Endodermal cell (in vitro differentiated cells): ENCODE measurements around the gene NOVA2. TPM values are rescaled to one million over a fixed set of nuclear protein-coding genes. Genes with fewer than 3 reads are reported as not detected.
A peak's percentile ranks its signal among the peaks of the same experiment; 100 is the strongest.

ENCODE experiments used
- DNase-seq: peaks from one replicate; pipeline ENCODE4 v3.0.0-alpha.2; 2017
- H3K27ac ChIP-seq: 2 replicates; pipeline ENCODE4 v1.5.1; 2013; ENCODE audit warnings: mild to moderate bottlenecking, low read depth, low read length, moderate library complexity
- H3K27me3 ChIP-seq: 2 replicates; pipeline ENCODE4 v1.6.1; 2013; ENCODE audit warnings: mild to moderate bottlenecking, low read length, moderate library complexity; ENCODE audit not compliant: insufficient read depth, control insufficient read depth, poor library complexity, severe bottlenecking
- H3K36me3 ChIP-seq: 2 replicates; pipeline ENCODE4 v1.7.0; 2013; ENCODE audit warnings: mild to moderate bottlenecking, low read length, moderate library complexity; ENCODE audit not compliant: control insufficient read depth, insufficient read depth
- H3K4me1 ChIP-seq: one replicate; pipeline ENCODE4 v1.7.0; 2013; ENCODE audit warnings: low read length; ENCODE audit not compliant: control insufficient read depth, insufficient read depth
- H3K4me3 ChIP-seq: 2 replicates; pipeline ENCODE4 v1.5.1; 2013; ENCODE audit warnings: mild to moderate bottlenecking, low read length, moderate library complexity
- H3K9ac ChIP-seq: 2 replicates; pipeline ENCODE4 v1.6.1; 2013; ENCODE audit warnings: mild to moderate bottlenecking, low read length, moderate library complexity; ENCODE audit not compliant: poor library complexity, severe bottlenecking; ENCODE audit errors: extremely low read depth
- H3K9me3 ChIP-seq: 2 replicates; pipeline ENCODE4 v1.6.1; 2013; ENCODE audit warnings: mild to moderate bottlenecking, low read length, moderate library complexity; ENCODE audit not compliant: control insufficient read depth
- H3K27ac Mint-ChIP-seq: 2 replicates; pipeline ENCODE4 v1.8.0; 2020; ENCODE audit warnings: mixed read lengths
- H3K27me3 Mint-ChIP-seq: 2 replicates; pipeline ENCODE4 v1.8.0; 2021; ENCODE audit warnings: mild to moderate bottlenecking, mixed read lengths; ENCODE audit not compliant: insufficient read depth
- H3K36me3 Mint-ChIP-seq: 2 replicates; pipeline ENCODE4 v1.8.0; 2020; ENCODE audit warnings: low read depth, mixed read lengths
- H3K4me1 Mint-ChIP-seq: 2 replicates; pipeline ENCODE4 v1.8.0; 2020; ENCODE audit warnings: mixed read lengths
- H3K4me3 Mint-ChIP-seq: 2 replicates; pipeline ENCODE4 v1.8.0; 2020; ENCODE audit warnings: mild to moderate bottlenecking, moderate library complexity, mixed read lengths
- H3K9me3 Mint-ChIP-seq: 2 replicates; pipeline ENCODE4 v1.8.0; 2020; ENCODE audit warnings: mild to moderate bottlenecking, mixed read lengths
- CTCF ChIP-seq: fragments of 200-600 bp; sonication (generic); conservative IDR thresholded peaks from 2 replicates; pipeline ENCODE4 v1.5.0; 2021; ENCODE audit warnings: antibody characterized with exemption, mild to moderate bottlenecking
- WGBS, 2 experiments: methylation state at CpG; one replicate each; pipeline versions ENCODE4 v1.1.5 to v1.1.7; 2013; ENCODE audit warnings: missing lambda C conversion rate in 2 of 2, mixed read lengths in 1 of 2; ENCODE audit not compliant: insufficient coverage in 1 of 2, insufficient read length in 1 of 2; 5-methylcytosine and 5-hydroxymethylcytosine counted together
- total RNA-seq, 2 donors: library from RNA; stranded (reverse); fragmentation: NEBNext Ultra II Directional in 1 of 2; extraction: Animal tissue kit (Norgen Biotek cat#: 25700) in 1 of 2; gene quantifications; 2 replicates in 1 of 2; 3 replicates in 1 of 2; pipeline ENCODE4 v1.2.1, GENCODE V29; 2021

The NOVA2 gene
- total RNA-seq, 2 donors from 2014 or later, result 0.64 to 0.91 TPM

GRCh38 chr19:46015687-46016425, 42.2 kb upstream of the NOVA2 start:
- peaks cover 4% of the 10 kb centered on the region for H3K36me3 Mint-ChIP-seq
- H3K27me3 Mint-ChIP-seq, result peaks cover 38% of the 10 kb centered on the region
- no peaks in the 10 kb centered on the region for H3K4me1 ChIP-seq
- peaks cover under 1% of the 10 kb centered on the region for H3K36me3 ChIP-seq
- H3K27ac ChIP-seq, result no peak overlapping the region
- H3K4me3 ChIP-seq, result peak overlapping the region; percentile 70
- H3K4me3 Mint-ChIP-seq, result peak overlapping the region; percentile 48
- no peaks in the 10 kb centered on the region for H3K9me3 Mint-ChIP-seq
- peaks cover 11% of the 10 kb centered on the region for H3K4me1 Mint-ChIP-seq
- H3K9me3 ChIP-seq, result no peaks in the 10 kb centered on the region
- peaks cover 38% of the 10 kb centered on the region for H3K27me3 ChIP-seq
- peak; percentile 70 for DNase-seq
- no peak overlapping the region for H3K27ac Mint-ChIP-seq
- TF ChIP-seq CTCF, result no peak
- no peak overlapping the region for H3K9ac ChIP-seq
- 8 to 16% methylated on average over 32 to 63 of the region's 63 CpGs for WGBS, 2 experiments

- H3K9me3 ChIP-seq, result no peaks in the 10 kb centered on the region
- Mint-ChIP-seq H3K36me3 (peaks cover 11% of the 10 kb centered on the region), H3K4me1 (peaks cover 11% of the 10 kb centered on the region), H3K27ac (no peak overlapping the region), H3K27me3 (peaks cover 38% of the 10 kb centered on the region), H3K4me3 (peak overlapping the region; percentile 48), H3K9me3 (no peaks in the 10 kb centered on the region)
- H3K9ac ChIP-seq, result no peak overlapping the region
- 0 to 4% methylated on average over 6 to 73 of the region's 74 CpGs for WGBS, 2 experiments
- H3K4me1 ChIP-seq, result no peaks in the 10 kb centered on the region
- H3K4me3 ChIP-seq, result peak overlapping the region; percentile 54
- no peak for TF ChIP-seq CTCF
- H3K27me3 ChIP-seq, result peaks cover 38% of the 10 kb centered on the region
- no peak overlapping the region for H3K27ac ChIP-seq
- peak; percentile 97 for DNase-seq
- peaks cover 4% of the 10 kb centered on the region for H3K36me3 ChIP-seq
These were observed 41.4 kb upstream of the NOVA2 start for GRCh38 chr19:46014941-46015686.

- Mint-ChIP-seq H3K4me1 (peaks cover 16% of the 10 kb centered on the region), H3K27ac (no peak overlapping the region), H3K4me3 (peak overlapping the region; percentile 44), H3K27me3 (peaks cover 38% of the 10 kb centered on the region), H3K36me3 (peaks cover 14% of the 10 kb centered on the region), H3K9me3 (no peaks in the 10 kb centered on the region)
- Histone ChIP-seq H3K27me3 (peaks cover 38% of the 10 kb centered on the region), H3K4me1 (no peaks in the 10 kb centered on the region), H3K9me3 (no peaks in the 10 kb centered on the region), H3K9ac (no peak overlapping the region), H3K4me3 (peak overlapping the region; percentile 54), H3K27ac (no peak overlapping the region), H3K36me3 (peaks cover 4% of the 10 kb centered on the region)
- WGBS, 2 experiments, result 57 to 72% methylated on average over 3 to 8 of the region's 8 CpGs
- DNase-seq, result no peak
- no peak for TF ChIP-seq CTCF
These were observed 40.9 kb upstream of the NOVA2 start for GRCh38 chr19:46014534-46014933.
